Activated B cell treated with CpG ODN at 0.5 μM for 24 hours (primary cell): ENCODE results near the gene EGFL7. TPM values are rescaled to one million over a fixed set of nuclear protein-coding genes. Genes with fewer than 3 reads are reported as not detected.

Source experiments
- ATAC-seq: fragments of 200-7000 bp; cut with Tn5 transposase; one replicate; pipeline ENCODE4 v1.10.0; 2021; ENCODE audit warnings: low read depth, mild to moderate bottlenecking, moderate library complexity
- CTCF ChIA-PET: fragments of 350-600 bp; sonication (Branson Sonifier 250); formaldehyde crosslinking; loops from one replicate; lab custom pipeline; 2021; ENCODE audit warnings: antibody characterized with exemption; lab: Charles Lee
- POLR2A ChIA-PET: fragments of 350-600 bp; sonication (Branson Sonifier 250); formaldehyde crosslinking; loops from one replicate; lab custom pipeline; 2021; ENCODE audit warnings: antibody characterized with exemption; lab: Charles Lee
- DNase-seq: peaks from one replicate; pipeline ENCODE4 v3.0.0; 2022
- H3K27ac Mint-ChIP-seq: one replicate; pipeline ENCODE4 v1.8.0; 2020; ENCODE audit warnings: mixed read lengths
- H3K27me3 Mint-ChIP-seq: one replicate; pipeline ENCODE4 v1.8.0; 2021; ENCODE audit warnings: mixed read lengths
- H3K36me3 Mint-ChIP-seq: one replicate; pipeline ENCODE4 v1.8.0; 2021; ENCODE audit warnings: low read depth, mixed read lengths
- H3K4me1 Mint-ChIP-seq: one replicate; pipeline ENCODE4 v1.8.0; 2021; ENCODE audit warnings: mixed read lengths
- H3K4me3 Mint-ChIP-seq: one replicate; pipeline ENCODE4 v1.8.0; 2020; ENCODE audit warnings: mild to moderate bottlenecking, mixed read lengths
- H3K9me3 Mint-ChIP-seq: one replicate; pipeline ENCODE4 v1.8.0; 2020; ENCODE audit warnings: mixed read lengths
- CTCF ChIP-seq: fragments of 200-600 bp; IDR thresholded peaks from one replicate; pipeline ENCODE4 v1.8.0; 2022; ENCODE audit warnings: antibody characterized with exemption, mild to moderate bottlenecking
- intact Hi-C: fragments of 100-400 bp; cut with micrococcal nuclease; formaldehyde crosslinking; loops from one replicate; pipeline ENCODE4 v1.15.1; 2024
- total RNA-seq: library from RNA; stranded (reverse); gene quantifications from 2 replicates; pipeline ENCODE4 v1.2.3, GENCODE V29; 2022

EGFL7 gene
- total RNA-seq, 1 donor from 2014 or later, result not detected

DNA sequence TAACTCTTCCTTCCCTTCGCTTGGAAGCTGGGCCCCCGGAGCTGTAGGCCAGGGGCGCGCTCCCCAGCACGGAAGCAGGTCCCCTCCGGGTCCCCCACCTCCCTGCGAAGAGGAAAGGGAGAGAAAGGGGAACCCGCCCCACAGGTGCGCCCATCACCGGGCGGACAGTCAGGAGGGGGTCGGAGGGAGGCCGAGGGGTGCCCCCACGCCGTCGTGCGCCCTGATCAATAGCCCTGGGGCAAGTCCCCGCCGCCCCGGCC is 23.7 kb downstream of the EGFL7 start:
- no peak for TF ChIP-seq CTCF
- CTCF ChIA-PET, result no interaction called here
- H3K4me1 Mint-ChIP-seq, result peaks cover 10% of the 10 kb centered on the region
- no peaks in the 10 kb centered on the region for H3K27me3 Mint-ChIP-seq
- intact Hi-C loops, result loop anchor here (2.0 to 5.0 kb wide), 4 partner anchors 14 to 204 kb away; partner anchors contain the start of gene SEC16A
- POLR2A ChIA-PET, result interaction anchor here (0.5 to 2.6 kb wide), 3 partner anchors 41 to 1061 kb away, joined by 3 to 20 read pairs (median 3); no protein-coding TSS in a partner anchor
- peak; percentile 2 for ATAC-seq
- no peak overlapping the region for H3K27ac Mint-ChIP-seq
- no peaks in the 10 kb centered on the region for H3K9me3 Mint-ChIP-seq
- no peaks in the 10 kb centered on the region for H3K36me3 Mint-ChIP-seq
- H3K4me3 Mint-ChIP-seq, result peak overlapping the region; percentile 78
- DNase-seq, result no peak

GRCh38 chr9:136686794-136687711 is 24.3 kb downstream of the EGFL7 start, which contains the start of gene AGPAT2:
AGPAT2 (minus strand) TSS chr9:136687457; CDS start chr9:136687357, 100 bp downstream.
- Mint-ChIP-seq H3K4me3 (peak within 1 kb of the TSS; percentile 78), H3K27ac (peak within 1 kb of the TSS; percentile 59), H3K9me3 (no peaks in the 10 kb centered on the region), H3K4me1 (peaks cover 10% of the 10 kb centered on the region), H3K27me3 (no peaks in the 10 kb centered on the region), H3K36me3 (no peaks in the 10 kb centered on the region)
- POLR2A ChIA-PET, result interaction anchor here (0.6 to 2.6 kb wide), 7 partner anchors 14 to 204 kb away, joined by 3 to 20 read pairs (median 4); no protein-coding TSS in a partner anchor
- DNase-seq (peak; percentile 64), ATAC-seq (peak; percentile 94)
- CTCF ChIA-PET, result no interaction called here
- TF ChIP-seq CTCF, result no peak
- intact Hi-C loops, result loop anchor here (2.0 to 5.0 kb wide), 4 partner anchors 14 to 205 kb away; partner anchors contain the start of gene SEC16A

- peak overlapping the region; percentile 57 for H3K4me3 Mint-ChIP-seq
- POLR2A ChIA-PET, result interaction anchor here (0.6 to 2.6 kb wide), 8 partner anchors 13 to 305 kb away, joined by 3 to 20 read pairs (median 4); partner anchors contain the start of gene PAXX
- CTCF ChIA-PET, result no interaction called here
- intact Hi-C loops, result loop anchor here (2.0 to 5.0 kb wide), 4 partner anchors 13 to 205 kb away; partner anchors contain the start of gene SEC16A
- ATAC-seq (peak; percentile 12), DNase-seq (no peak)
- H3K4me1 Mint-ChIP-seq, result peaks cover 10% of the 10 kb centered on the region
- peak overlapping the region; percentile 46 for H3K27ac Mint-ChIP-seq
- H3K9me3 Mint-ChIP-seq, result no peaks in the 10 kb centered on the region
- H3K27me3 Mint-ChIP-seq, result no peaks in the 10 kb centered on the region
- H3K36me3 Mint-ChIP-seq, result no peaks in the 10 kb centered on the region
- TF ChIP-seq CTCF, result no peak
These were observed 25.1 kb downstream of the EGFL7 start for GRCh38 chr9:136687721-136688223.

GRCh38 chr9:136688274-136689107 is 25.8 kb downstream of the EGFL7 start:
- H3K4me3 Mint-ChIP-seq, result peak overlapping the region; percentile 57
- H3K9me3 Mint-ChIP-seq, result no peaks in the 10 kb centered on the region
- intact Hi-C loops, result loop anchor here (5.0 kb wide), 2 partner anchors 39 to 206 kb away; partner anchors contain the start of gene SEC16A
- no peak for TF ChIP-seq CTCF
- DNase-seq (no peak), ATAC-seq (peak; percentile 15)
- no peaks in the 10 kb centered on the region for H3K36me3 Mint-ChIP-seq
- peak overlapping the region; percentile 46 for H3K27ac Mint-ChIP-seq
- POLR2A ChIA-PET, result interaction anchor here (0.9 to 2.6 kb wide), 4 partner anchors 12 to 304 kb away, joined by 3 to 20 read pairs (median 10); partner anchors contain the start of gene PAXX
- H3K4me1 Mint-ChIP-seq, result peaks cover 11% of the 10 kb centered on the region
- CTCF ChIA-PET, result no interaction called here
- peaks cover 5% of the 10 kb centered on the region for H3K27me3 Mint-ChIP-seq
